GM19463 (cell line): ENCODE data around the gene MPV17.
"Not testable (repeated sequence)": the region's sequence is repeated elsewhere in the genome, so short reads cannot be mapped to it uniquely, and the experiment has no call there.

Experiments
- ATAC-seq: cut with Tn5 transposase; IDR thresholded peaks from one replicate; pipeline ENCODE4 v1.9.1; 2021; ENCODE audit warnings: mild to moderate bottlenecking, moderate library complexity; ENCODE audit not compliant: unreplicated experiment

Gene MPV17

DNA sequence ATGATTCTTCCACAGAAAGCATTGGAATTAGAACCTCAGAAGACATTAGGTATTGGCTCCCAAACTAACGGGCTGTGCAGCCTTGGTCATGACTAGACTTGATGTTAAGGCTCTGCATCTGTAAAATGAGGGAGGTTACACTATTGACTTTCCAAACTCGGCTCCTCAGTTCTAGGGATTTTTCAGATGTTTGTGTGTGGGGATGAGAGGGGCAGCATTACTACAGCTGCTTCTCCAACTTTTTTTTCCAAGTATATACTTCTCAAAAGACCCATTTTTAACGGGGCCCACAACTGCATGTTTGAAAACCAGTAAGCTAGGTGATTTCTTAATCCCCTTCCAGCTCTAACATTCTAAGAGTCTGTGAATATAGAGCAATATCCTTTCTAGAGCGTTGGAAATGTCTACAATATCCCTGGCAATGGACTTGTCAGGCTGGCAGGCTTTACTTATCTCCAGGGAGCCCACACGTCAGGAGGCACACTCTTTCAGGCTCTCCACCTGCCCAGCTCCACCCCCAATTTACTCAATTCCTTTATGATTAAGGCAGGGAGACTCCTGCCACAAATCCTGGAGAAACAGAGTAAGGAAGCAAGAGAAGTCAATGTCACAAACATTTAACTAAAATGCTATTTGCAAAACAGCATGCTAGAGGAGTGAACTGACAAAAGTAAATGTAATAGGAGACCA lies 844 bp upstream of the MPV17 start:
- ATAC-seq = no peak

DNA sequence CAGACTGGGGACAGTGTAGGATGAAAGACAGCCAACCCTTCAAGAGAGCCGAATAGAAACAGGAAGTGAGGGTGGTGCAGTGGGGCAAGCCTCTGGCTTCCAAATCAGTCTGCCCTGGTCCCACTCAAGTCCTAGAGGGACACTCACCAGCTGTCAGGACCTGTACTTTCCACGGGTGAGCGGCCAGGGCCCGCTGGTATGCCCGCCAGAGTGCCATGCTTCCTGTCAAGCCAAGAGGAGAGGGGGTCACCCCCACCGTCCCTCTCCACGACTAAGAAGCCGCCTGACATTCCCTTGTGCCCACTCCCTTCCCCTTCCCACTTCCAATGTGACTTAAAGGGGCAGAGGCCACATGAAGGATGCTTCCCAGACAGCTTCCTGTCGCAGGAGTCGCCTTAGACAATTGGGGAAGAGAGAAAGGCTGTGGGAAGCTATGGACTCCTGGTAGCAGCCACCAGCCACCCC lies 564 bp downstream of the MPV17 start:
- no peak for ATAC-seq

DNA sequence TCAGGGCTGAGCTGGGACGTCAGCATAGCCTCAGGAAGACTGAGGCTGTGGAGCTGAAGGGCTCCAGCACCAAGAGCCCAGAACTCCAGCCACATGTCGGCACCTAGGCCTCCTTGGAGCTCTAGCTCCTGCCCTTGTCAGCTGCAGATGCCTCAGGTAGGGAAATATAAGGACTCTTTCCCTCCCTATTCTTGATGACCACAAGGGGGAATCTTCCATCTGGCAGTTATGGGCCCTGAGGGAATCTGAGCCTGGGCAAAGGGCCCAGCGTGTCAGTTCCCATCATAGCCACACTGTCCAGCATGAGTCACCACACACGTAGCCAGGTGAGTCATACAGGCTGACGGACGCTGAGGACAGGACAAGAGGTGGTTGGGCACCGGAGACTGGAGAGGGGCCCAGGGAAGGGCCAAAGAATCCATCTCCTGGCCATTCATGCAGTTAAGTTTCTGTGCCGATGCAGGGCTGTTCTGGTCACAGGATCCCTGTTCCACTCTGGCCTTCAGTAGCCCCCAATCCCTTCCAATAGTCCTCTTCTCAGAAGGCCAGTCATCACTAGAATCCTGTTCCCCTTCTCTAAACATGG lies 1.8 kb downstream of the MPV17 start:
- ATAC-seq = no peak

DNA sequence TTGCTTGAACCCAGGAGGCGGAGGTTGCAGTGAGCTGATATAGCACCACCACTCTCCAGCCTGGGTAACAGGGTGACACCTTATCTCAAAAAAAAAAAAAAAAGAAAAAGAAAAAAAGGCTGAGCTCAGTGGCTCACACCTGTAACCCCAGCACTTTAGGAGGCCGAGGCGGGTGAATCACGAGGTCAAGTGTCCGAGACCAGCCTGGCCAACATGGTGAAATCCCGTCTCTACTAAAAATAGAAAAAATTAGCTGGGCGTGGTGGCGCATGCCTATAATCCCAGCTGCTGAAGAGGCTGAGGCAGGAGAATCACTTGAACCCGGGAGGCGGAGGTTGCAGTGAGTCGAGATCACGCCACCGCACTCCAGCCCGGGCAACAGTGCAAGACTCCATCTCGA lies 3.1 kb downstream of the MPV17 start:
- ATAC-seq = not testable (repeated sequence)

DNA sequence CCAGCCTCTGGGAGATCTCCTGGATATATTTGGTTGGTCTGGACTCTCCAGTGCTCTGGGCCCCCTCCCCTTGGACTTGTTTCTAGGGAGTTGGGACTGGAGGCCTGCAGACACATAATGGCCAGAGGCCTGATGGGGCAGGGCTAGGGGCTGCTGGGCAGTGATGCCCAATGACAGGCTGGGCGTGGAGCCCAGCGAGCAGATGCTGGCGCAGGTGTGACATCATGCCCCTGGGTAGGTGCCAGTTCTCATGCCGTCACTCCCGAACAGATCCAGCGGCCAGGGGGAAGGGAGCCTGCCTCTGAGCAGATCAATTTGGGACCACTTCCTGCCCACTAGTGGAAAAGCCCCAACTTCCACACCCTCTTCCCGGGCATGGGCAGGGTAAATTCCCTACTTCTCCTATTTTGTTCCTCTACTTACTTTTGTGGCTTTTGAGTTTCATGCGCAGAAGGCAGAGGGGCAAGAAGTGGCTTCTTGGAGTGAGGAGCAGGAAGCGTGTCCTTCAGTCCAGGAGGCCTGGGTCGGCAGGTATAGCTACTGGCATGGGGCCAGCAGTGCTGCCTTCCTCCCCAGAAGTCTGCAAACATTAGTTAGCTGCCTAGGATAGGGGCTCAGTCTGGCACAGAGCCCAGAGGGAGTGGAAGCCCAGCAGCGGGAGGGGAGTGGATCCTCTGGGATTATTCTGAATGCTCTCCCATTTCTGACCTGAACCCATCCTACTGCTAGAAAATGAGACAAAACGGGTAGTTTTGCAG lies 6.1 kb downstream of the MPV17 start:
- no peak for ATAC-seq

DNA sequence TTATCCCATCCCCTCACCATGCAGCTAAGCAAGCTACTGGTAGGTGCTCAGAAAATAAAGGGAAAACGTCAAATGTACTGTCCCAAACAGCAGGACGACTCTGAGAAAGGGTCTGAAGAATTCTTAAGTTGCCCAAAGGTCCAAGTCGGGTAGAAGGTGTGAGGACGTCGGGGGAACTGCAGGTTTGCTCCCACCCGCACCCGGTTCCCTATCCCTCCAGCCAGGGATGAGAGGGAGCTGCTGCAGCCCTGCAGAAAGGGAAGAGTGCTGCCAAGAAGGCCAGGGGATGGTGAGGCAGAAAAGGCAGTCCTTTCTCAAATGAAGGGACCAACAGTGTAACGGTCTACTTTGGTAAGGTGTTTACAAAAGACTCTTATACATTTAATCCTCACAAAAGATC lies 7.8 kb downstream of the MPV17 start:
- no peak for ATAC-seq

DNA sequence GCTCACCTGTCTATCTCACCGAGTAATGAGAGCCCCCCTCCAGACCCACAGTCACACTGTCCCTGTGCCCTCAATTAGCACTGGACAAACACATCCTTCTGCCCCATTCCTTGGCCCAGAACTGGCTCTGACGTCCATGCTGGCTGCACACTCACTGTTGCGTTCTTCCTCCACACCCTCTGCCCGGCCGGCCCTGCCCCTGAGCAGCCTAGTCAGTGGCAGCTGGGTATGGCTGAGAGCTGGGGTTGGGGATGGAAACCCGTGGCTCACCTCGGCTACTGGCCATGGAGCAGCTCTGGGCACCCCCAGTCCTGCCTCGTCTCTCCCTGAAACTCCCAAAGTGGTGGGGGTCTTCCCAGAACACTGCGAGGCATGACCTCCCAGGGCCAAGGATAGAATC lies 8.2 kb downstream of the MPV17 start:
- no peak for ATAC-seq

DNA sequence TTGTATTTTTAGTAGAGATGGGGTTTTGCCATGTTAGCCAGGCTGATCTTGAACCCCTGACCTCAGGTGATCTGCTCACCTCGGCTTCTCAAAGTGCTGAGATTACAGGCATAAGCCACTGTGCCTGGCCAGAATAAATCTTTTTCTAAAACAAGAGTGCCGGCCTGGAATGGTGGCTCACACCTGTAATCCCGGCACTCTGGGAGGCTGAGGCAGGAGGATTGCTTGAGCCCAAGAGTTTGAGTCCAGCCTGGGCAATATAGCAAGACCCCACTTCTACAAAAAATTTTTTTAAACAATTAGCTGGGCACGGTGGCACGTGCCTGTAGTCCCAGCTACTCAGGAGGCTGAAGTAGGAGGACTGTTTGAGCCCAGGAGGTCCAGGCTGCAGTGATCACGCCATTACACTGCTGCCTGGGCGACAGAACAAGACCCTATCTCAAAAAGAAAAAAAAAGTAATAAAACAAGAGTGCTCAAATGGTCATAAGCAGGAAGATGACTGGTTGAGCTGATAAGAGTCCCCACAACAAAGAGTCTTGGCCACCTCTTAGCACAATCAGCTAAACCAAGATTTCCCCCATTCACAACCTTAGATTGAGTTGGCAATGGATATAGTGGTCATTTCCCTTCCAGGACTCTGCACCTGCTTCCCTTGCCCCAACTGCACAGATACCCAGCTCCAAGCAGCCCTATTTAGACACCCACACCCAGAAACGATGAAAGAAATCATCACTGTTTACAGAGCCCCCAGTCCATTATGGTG lies 8.8 kb downstream of the MPV17 start:
- no peak for ATAC-seq

DNA sequence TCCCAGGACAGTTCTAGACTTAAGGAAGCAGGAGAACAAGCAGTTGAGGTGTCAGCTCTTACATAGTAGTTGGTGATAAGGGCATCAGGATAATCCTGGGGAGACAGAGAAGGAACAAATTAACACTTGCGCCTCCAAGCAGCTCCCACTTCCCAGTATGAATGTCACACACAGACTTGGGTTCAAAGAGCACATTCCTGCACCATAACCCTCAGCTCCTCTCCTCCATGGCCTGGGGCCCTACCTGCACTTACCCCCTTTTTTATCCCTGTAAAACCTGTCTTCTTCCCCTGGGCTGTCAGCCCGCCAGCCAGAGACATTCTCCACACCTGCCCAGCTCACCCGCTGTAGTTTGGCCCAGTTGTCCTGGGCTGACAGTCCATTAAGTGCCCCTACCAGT lies 10.7 kb downstream of the MPV17 start:
- ATAC-seq = no peak

DNA sequence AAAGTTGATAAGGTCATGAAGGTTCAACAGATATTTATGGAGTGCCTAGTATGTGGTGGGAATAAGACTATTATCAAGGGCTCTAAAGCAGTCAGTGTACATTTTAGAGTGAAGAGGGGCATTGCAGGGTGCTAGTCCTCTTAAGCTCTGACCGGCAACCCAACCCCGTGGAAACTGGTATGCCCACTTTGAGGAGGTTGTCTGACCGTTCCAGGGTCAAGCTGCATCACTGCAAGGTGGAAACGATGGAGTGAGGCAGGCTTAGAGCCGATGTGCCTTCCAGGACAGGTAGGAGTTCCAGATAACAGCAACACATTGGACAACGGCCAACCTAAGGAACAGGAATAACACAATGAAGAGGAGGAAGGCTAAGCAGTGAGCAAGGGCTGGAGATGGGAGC lies 13.2 kb downstream of the MPV17 start:
- ATAC-seq = no peak

DNA sequence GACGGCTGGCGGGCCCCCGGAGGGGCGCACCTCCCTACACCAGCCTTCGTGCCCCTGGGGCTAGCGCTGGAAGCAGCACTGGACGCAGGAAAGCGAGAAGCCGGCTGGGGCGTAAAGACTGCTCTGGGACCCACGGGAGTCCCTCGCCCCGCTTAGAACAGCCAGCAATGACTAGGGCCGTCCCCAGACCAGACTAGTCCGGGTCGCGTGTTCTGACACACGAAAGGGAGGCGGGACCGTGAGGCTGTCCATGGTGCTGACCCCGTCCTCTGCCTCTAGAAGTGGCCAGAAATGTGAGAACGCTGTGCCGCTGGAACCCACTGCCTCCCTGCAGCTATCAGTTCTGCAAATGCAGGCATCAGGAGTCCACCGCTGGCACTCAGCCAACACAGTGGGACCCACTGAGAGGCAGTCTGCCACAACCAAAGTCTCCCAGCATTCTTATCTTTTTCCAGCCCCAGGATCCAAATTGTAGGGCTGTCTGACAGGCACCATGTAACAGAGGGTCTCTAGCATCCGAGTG lies 14.5 kb downstream of the MPV17 start, which contains the start of gene UCN:
Gene UCN (minus strand): TSS at position 87 of the 523 bp plus-strand sequence. CDS start 550 bp downstream, outside the sequence.
- no peak for ATAC-seq

DNA sequence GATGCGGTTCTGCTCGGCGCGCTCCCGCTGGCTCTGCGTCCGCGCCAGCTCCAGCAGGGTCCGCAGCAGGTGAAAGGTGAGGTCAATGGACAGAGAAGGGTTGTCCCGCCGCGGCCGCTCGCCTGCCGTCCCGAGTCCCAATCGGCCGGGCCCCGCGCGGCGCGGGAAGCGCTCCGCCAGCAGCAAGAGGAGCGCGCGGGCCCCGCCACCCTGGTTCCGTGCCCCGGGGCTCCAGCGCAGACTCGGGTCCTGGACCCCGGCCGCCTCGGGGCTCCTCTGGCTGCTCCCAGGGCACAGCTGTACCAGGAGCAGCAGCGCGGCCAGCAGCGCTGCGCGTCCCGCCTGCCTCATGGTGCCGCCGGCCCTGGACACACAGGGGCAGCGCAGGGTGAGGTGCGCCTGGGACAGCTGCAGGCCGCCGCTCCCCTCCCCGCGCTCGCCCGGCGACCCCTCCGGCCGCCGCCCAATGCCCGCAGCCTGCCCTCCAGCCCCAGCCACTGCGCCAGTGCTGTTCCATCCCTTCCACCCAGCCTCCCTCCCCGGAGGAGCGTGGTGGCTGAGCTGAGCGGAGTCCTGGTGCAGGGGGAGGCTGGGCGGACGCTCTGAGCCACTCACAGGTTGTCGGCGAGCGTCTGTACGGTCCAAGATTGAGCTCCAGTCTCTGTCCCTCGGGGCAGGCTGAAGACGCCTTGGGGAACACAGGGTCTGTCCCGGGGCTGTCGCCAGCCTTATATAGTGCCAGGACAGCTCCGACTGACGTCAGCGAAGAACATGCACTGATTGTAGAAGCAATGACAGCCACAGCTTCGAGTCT lies 15.1 kb downstream of the MPV17 start:
- no peak for ATAC-seq

DNA sequence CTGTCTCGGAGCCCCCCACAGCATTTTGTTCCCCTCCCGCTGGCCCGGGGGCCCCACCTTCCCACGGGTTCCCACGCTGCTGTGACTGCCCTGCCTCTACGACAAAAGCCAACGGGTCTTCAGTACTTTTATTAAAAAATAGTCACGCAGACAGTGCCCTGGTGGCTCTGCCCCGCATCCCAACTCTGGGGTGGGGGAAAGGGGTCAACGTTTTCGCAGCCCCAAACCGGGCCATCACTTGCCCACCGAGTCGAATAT lies 15.7 kb downstream of the MPV17 start:
- no peak for ATAC-seq

DNA sequence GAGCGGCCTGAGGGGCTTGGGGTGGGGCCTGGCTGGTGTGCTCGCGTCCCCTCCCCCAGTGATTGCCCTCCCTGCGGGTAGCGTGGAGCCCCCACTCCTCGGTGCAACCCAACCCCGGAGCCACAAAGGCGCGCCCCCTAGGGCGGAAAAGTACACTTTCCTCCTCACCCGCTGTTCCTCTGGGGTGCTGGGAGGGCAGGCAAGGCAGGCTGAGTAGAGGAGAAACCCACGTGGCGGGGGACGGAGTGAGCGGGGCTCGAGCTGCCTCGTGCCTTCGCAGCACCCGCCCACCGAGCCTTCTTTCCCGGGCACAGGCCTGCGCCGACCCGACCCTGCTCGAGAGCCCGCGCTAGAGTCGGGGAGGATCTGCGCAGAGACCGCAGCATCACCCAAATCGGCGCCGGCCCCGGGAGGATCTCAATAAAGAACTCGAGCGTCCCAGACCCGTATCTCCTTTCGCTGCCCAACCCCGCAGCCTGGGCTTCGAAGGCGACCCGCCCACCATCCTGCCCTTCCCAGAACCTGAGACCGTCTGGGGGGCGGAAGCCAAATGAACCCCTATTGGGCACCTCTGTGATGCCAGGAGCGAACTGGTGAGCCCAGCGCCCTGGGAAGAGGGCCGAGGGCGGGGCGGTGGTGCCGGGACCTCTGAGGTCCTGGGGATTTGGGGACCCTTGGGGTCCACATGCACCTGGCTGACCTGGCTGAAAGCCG lies 16.2 kb downstream of the MPV17 start:
- ATAC-seq = no peak

DNA sequence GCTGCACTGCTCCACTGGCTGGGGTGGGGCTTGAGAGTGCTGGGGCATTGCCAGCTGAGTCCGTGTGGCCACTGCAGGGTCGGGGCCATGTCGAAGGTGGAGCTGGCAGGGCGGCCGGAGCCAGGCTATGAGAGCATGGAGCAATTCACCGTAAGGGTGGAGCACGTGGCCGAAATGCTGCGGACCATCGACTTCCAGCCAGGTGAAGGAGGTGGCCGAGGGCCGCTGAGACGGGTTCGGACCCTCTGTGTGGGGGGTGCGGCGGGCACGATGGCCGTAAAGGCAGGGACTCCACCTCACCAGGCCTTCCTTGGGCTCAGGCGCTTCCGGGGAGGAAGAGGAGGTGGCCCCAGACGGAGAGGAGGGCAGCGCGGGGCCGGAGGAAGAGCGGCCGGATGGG lies 16.8 kb downstream of the MPV17 start:
- no peak for ATAC-seq

DNA sequence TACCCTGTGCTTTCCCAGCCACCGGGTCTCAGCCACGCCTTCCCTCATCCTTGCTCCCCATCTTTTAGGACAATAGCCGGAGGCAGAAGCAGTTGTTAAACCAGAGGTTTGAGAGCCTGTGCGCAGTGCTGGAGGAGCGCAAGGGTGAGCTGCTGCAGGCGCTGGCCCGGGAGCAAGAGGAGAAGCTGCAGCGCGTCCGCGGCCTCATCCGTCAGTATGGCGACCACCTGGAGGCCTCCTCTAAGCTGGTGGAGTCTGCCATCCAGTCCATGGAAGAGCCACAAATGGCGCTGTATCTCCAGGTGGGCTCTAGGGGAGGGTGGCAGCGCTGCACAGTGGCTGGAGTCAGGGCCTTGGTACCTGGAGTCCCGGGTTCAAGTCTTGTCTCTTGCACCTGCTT lies 17.4 kb downstream of the MPV17 start:
- no peak for ATAC-seq

DNA sequence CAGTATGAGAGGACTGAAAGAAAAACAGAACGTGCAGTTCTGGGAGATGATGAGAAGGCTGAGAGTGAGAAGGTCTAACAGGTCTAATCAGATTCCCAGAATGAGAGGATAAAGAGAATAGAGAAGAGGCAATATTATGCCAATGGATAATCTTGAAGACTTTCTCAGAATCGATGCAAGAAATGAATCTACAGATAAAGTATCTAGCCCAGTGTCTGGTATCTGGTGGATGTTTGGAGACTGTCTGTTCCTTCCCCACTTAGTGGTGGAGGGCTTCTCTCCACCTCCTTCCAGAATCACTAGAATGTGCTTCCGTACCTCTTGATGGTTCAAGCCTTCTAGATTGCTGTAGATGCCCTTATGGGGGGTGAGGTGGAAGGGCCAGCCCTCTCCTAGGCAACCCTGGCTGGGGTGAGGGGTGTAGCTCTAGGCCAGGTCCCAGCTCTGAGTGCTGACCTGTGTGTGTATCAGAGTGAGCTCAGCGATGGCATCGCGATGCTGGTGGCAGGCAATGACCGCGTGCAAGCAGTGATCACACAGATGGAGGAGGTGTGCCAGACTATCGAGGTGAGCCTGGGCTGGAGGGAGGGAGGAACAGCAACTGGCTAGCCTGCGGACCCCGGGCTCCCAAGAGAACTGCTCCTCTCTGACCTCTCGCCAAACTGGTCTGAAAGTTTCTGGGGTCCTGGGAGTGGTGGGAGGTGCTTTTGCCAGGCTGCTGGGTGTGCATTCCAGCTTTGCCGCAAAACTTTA lies 18.2 kb downstream of the MPV17 start:
- ATAC-seq = no peak

DNA sequence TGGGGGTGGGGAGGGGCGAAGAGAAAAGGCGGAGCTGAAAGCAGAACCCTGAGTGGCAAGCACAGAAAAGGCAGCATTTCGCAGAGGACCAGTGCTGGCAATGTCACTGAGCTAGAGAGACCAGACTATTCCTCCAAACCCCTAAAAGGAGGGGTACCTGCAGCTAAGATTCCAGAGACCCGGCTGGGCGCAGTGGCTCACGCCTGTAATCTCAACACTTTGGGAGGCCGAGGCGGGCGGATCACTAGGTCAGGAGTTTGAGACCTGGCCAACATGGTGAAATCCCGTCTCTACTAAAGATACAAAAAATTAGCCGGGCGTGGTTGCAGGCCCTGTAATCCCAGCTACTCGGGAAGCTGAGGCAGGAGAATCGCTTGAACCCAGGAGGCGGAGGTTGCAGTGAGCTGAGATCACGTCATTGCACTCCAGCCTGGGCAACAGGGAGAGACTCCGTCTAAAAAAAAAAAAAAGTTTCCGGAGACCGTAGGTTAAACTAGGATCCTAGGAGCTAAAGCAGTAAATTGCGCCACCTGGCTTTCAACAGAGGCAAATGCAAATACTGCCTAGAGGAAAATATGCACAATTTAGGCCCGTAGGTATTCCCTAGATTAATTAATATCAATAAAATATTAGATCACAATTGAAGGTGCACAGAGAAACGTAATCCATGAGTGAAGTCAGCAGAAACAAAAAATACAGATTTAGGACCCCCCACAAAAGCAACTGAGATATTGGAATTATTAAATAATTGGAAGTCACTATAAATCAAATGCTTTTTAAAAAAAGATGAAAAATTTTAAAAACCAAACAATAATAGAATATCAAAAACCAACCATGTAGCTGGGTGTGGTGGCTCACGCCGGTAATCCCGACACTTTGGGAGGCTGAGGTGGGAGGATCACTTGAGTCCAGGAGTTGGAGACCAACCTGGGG lies 19.5 kb downstream of the MPV17 start:
- ATAC-seq = no peak
